ENCODE data around the gene BATF3. TPM values are rescaled to one million over a fixed set of nuclear protein-coding genes. Genes with fewer than 3 reads are reported as not detected.
A peak's percentile ranks its signal among the peaks of the same experiment; 100 is the strongest.
"Not testable (repeated sequence)": the region's sequence is repeated elsewhere in the genome, so short reads cannot be mapped to it uniquely, and the experiment has no call there.

Gene BATF3
- total RNA-seq, 1 donor from 2014 or later: 0.52 TPM

- no peak overlapping the region for H3K4me3 ChIP-seq (ENCODE audit: low read length in 3 of 3)
- H3K27me3 ChIP-seq (ENCODE audit: control insufficient read depth in 3 of 3, insufficient read depth in 3 of 3, low read length in 3 of 3): no peaks in the 10 kb centered on the region
- H3K27ac ChIP-seq (ENCODE audit: low read depth, low read length): no peak overlapping the region
- H3K36me3 ChIP-seq (ENCODE audit: control insufficient read depth in 3 of 3, insufficient read depth in 3 of 3, low read length in 3 of 3): no peaks in the 10 kb centered on the region
- H3K9me3 ChIP-seq (ENCODE audit: control insufficient read depth in 3 of 3, low read length in 3 of 3): no peaks in the 10 kb centered on the region
- no peak overlapping the region for H3K9ac ChIP-seq (ENCODE audit: low read depth in 1 of 3, low read length in 3 of 3)
- H3K4me1 ChIP-seq (ENCODE audit: control insufficient read depth in 3 of 3, insufficient read depth in 3 of 3, low read length in 3 of 3): peaks cover 0 to 5% (median 3%) of the 10 kb centered on the region in 3 donors
These were observed 52.6 kb downstream of the BATF3 start for GRCh38 chr1:212647004-212647403.

DNA sequence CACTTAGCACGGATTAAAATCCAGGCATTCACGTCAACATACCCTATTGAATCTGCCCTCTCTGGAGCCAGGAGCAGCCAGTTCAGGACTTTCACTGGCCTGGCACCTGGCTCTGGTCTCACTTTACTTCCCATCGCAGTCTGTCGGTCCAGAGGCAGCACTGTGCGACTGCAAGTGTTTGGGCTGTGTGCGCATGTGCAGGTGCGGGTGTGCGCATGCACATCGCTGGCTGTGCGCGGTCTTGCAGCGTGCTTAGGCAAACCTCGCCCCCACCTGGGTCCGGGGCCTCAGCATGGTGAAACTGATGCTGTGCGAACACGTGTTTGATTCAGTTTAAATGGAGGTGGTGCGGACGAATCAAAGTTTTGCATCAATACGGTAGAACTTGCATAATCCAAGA lies 53.1 kb downstream of the BATF3 start:
- no peaks in the 10 kb centered on the region for H3K27me3 ChIP-seq (ENCODE audit: control insufficient read depth in 3 of 3, insufficient read depth in 3 of 3, low read length in 3 of 3)
- no peaks in the 10 kb centered on the region for H3K36me3 ChIP-seq (ENCODE audit: control insufficient read depth in 3 of 3, insufficient read depth in 3 of 3, low read length in 3 of 3)
- no peak overlapping the region for H3K4me3 ChIP-seq (ENCODE audit: low read length in 3 of 3)
- no peak overlapping the region for H3K9ac ChIP-seq (ENCODE audit: low read depth in 1 of 3, low read length in 3 of 3)
- peaks cover 0 to 5% (median 3%) of the 10 kb centered on the region in 3 donors for H3K4me1 ChIP-seq (ENCODE audit: control insufficient read depth in 3 of 3, insufficient read depth in 3 of 3, low read length in 3 of 3)
- H3K27ac ChIP-seq (ENCODE audit: low read depth, low read length): no peak overlapping the region
- no peaks in the 10 kb centered on the region for H3K9me3 ChIP-seq (ENCODE audit: control insufficient read depth in 3 of 3, low read length in 3 of 3)

GRCh38 chr1:212645546-212646543 lies 53.8 kb downstream of the BATF3 start:
- no peaks in the 10 kb centered on the region for H3K9me3 ChIP-seq (ENCODE audit: control insufficient read depth in 3 of 3, low read length in 3 of 3)
- H3K36me3 ChIP-seq (ENCODE audit: control insufficient read depth in 3 of 3, insufficient read depth in 3 of 3, low read length in 3 of 3): no peaks in the 10 kb centered on the region

DNA sequence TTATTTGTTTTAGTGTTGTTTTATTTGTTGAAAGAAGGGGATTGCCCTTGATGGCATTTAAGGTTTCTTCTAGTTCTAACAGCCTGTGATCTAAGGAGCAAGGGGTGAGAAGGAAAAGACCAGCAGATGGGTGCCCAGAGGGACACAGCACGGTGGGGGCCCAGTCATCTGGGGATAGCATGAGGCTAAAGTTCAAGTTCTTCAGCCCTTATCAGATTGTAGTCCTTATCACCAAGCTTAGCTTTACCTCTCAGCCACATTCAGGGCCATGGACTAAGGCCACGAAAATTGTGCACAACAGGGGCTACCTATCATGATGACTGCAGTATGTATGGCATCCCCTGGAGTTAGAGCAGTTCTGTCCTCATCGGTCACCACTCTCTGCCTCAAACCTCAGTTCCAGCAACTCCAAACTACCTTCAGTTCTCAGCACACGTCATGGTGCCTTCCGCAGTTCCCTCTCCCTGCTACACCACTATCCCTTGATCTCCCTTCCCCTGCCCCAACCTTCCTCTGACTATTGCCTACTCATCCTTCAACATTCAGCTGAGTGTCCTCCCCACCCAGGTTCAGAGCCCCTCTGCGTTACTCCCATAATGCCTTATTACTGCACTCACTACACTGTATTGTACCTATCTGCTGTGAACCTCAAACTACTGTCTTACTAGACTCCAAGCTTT lies 54.6 kb downstream of the BATF3 start:
- Histone ChIP-seq H3K4me3 (ENCODE audit: low read length in 3 of 3) (no peak overlapping the region), H3K9ac (ENCODE audit: low read depth in 1 of 3, low read length in 3 of 3) (no peak overlapping the region), H3K4me1 (ENCODE audit: control insufficient read depth in 3 of 3, insufficient read depth in 3 of 3, low read length in 3 of 3) (peaks cover 0 to 5% (median 3%) of the 10 kb centered on the region in 3 donors), H3K27me3 (ENCODE audit: control insufficient read depth in 3 of 3, insufficient read depth in 3 of 3, low read length in 3 of 3) (no peaks in the 10 kb centered on the region), H3K27ac (ENCODE audit: low read depth, low read length) (no peak overlapping the region), H3K36me3 (ENCODE audit: control insufficient read depth in 3 of 3, insufficient read depth in 3 of 3, low read length in 3 of 3) (no peaks in the 10 kb centered on the region), H3K9me3 (ENCODE audit: control insufficient read depth in 3 of 3, low read length in 3 of 3) (peaks cover 0 to 3% (median 0%) of the 10 kb centered on the region in 3 donors)

More at GRCh38 chr1:212645546-212646543, 53.8 kb downstream of the BATF3 start:
- Histone ChIP-seq H3K27ac (ENCODE audit: low read depth, low read length) (no peak overlapping the region), H3K4me1 (ENCODE audit: control insufficient read depth in 3 of 3, insufficient read depth in 3 of 3, low read length in 3 of 3) (peaks cover 0 to 5% (median 3%) of the 10 kb centered on the region in 3 donors), H3K9ac (ENCODE audit: low read depth in 1 of 3, low read length in 3 of 3) (no peak overlapping the region), H3K4me3 (ENCODE audit: low read length in 3 of 3) (no peak overlapping the region), H3K27me3 (ENCODE audit: control insufficient read depth in 3 of 3, insufficient read depth in 3 of 3, low read length in 3 of 3) (no peaks in the 10 kb centered on the region)

- no peak overlapping the region for H3K27ac ChIP-seq (ENCODE audit: low read depth, low read length)
- H3K27me3 ChIP-seq (ENCODE audit: control insufficient read depth in 3 of 3, insufficient read depth in 3 of 3, low read length in 3 of 3): no peaks in the 10 kb centered on the region
- peaks cover 4 to 8% (median 5%) of the 10 kb centered on the region in 3 donors for H3K4me1 ChIP-seq (ENCODE audit: control insufficient read depth in 3 of 3, insufficient read depth in 3 of 3, low read length in 3 of 3)
- no peak overlapping the region for H3K4me3 ChIP-seq (ENCODE audit: low read length in 3 of 3)
- no peaks in the 10 kb centered on the region for H3K36me3 ChIP-seq (ENCODE audit: control insufficient read depth in 3 of 3, insufficient read depth in 3 of 3, low read length in 3 of 3)
- H3K9ac ChIP-seq (ENCODE audit: low read depth in 1 of 3, low read length in 3 of 3): no peak overlapping the region
- peaks cover 0 to 3% (median 0%) of the 10 kb centered on the region in 3 donors for H3K9me3 ChIP-seq (ENCODE audit: control insufficient read depth in 3 of 3, low read length in 3 of 3)
These were observed 55.8 kb downstream of the BATF3 start for GRCh38 chr1:212643877-212644276.

DNA sequence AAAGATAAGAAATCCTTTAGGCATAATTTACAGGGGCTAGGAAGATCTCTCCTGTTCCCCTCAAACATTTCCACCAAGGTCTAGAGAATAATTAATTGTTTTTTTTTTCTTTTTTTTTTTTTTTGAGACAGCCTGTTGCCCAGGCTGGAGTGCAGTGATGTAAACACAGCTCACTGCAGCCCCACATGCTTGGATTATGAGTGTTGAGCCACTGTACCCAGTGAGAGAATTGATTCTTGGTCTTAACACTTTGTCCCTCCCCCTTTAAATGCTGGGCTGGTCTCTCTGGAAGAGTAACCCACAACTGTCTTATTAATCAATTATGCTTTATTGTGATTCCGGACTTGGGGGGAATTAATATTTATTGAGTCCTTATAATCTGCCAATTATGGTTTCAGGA lies 57.7 kb downstream of the BATF3 start:
- Histone ChIP-seq H3K4me1 (ENCODE audit: control insufficient read depth in 3 of 3, insufficient read depth in 3 of 3, low read length in 3 of 3) (peaks cover 8 to 21% (median 10%) of the 10 kb centered on the region in 3 donors), H3K9ac (ENCODE audit: low read depth in 1 of 3, low read length in 3 of 3) (no peak overlapping the region), H3K27ac (ENCODE audit: low read depth, low read length) (no peak overlapping the region), H3K27me3 (ENCODE audit: control insufficient read depth in 3 of 3, insufficient read depth in 3 of 3, low read length in 3 of 3) (no peaks in the 10 kb centered on the region), H3K36me3 (ENCODE audit: control insufficient read depth in 3 of 3, insufficient read depth in 3 of 3, low read length in 3 of 3) (no peaks in the 10 kb centered on the region), H3K4me3 (ENCODE audit: low read length in 3 of 3) (no peak overlapping the region), H3K9me3 (ENCODE audit: control insufficient read depth in 3 of 3, low read length in 3 of 3) (peaks cover 0 to 3% (median 0%) of the 10 kb centered on the region in 3 donors)

DNA sequence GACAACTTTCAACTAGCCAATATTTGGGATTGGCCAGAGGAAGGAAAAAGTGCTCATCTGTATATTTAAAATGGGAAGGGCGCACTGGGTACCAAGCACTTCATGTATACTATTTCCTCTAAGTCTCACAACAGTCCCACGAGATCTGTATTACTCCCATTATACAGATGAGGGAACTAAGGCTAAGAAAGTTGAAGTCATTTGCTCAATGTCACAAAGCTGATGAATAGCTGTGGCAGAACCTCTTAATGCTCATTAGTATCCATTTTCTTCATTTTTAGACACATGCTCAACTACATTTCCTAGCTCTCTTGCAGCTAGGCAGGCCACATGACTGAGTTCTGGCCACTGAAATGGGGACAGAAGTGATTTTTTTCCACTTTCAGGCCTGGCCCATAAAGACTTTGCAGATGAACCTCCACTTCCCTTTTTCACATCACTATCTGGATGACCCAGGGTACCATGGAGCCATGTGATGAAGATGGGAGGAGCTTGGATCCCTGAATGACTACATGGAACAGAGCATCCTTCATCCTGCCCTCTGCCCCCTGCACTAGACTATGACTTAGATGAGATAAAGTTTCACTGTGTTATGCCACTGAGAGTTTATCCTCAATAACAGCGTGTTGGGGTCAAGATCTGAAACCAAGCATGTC lies 59.3 kb downstream of the BATF3 start:
- H3K9ac ChIP-seq (ENCODE audit: low read depth in 1 of 3, low read length in 3 of 3): no peak overlapping the region
- H3K27ac ChIP-seq (ENCODE audit: low read depth, low read length): no peak overlapping the region
- H3K9me3 ChIP-seq (ENCODE audit: control insufficient read depth in 3 of 3, low read length in 3 of 3): peaks cover 0 to 3% (median 0%) of the 10 kb centered on the region in 3 donors
- H3K4me1 ChIP-seq (ENCODE audit: control insufficient read depth in 3 of 3, insufficient read depth in 3 of 3, low read length in 3 of 3): peaks cover 20 to 37% (median 23%) of the 10 kb centered on the region in 3 donors
- no peak overlapping the region for H3K4me3 ChIP-seq (ENCODE audit: low read length in 3 of 3)
- no peaks in the 10 kb centered on the region for H3K27me3 ChIP-seq (ENCODE audit: control insufficient read depth in 3 of 3, insufficient read depth in 3 of 3, low read length in 3 of 3)
- H3K36me3 ChIP-seq (ENCODE audit: control insufficient read depth in 3 of 3, insufficient read depth in 3 of 3, low read length in 3 of 3): no peaks in the 10 kb centered on the region

- peaks cover 20 to 38% (median 25%) of the 10 kb centered on the region in 3 donors for H3K4me1 ChIP-seq (ENCODE audit: control insufficient read depth in 3 of 3, insufficient read depth in 3 of 3, low read length in 3 of 3)
- not testable (repeated sequence) for H3K27me3 ChIP-seq (ENCODE audit: control insufficient read depth in 3 of 3, insufficient read depth in 3 of 3, low read length in 3 of 3); H3K36me3 ChIP-seq (ENCODE audit: control insufficient read depth in 3 of 3, insufficient read depth in 3 of 3, low read length in 3 of 3); H3K4me3 ChIP-seq (ENCODE audit: low read length in 3 of 3); H3K9me3 ChIP-seq (ENCODE audit: control insufficient read depth in 3 of 3, low read length in 3 of 3); H3K9ac ChIP-seq (ENCODE audit: low read depth in 1 of 3, low read length in 3 of 3)
- peak overlapping the region; percentile 69 for H3K27ac ChIP-seq (ENCODE audit: low read depth, low read length)
These were observed 60.1 kb downstream of the BATF3 start for GRCh38 chr1:212639524-212639923.

- H3K27ac ChIP-seq (ENCODE audit: low read depth, low read length): peak overlapping the region; percentile 83
- H3K36me3 ChIP-seq (ENCODE audit: control insufficient read depth in 3 of 3, insufficient read depth in 3 of 3, low read length in 3 of 3): no peaks in the 10 kb centered on the region
- H3K4me1 ChIP-seq (ENCODE audit: control insufficient read depth in 3 of 3, insufficient read depth in 3 of 3, low read length in 3 of 3): peaks cover 17 to 36% (median 25%) of the 10 kb centered on the region in 3 donors
- H3K27me3 ChIP-seq (ENCODE audit: control insufficient read depth in 3 of 3, insufficient read depth in 3 of 3, low read length in 3 of 3): no peaks in the 10 kb centered on the region
- peak overlapping the region in 1 of 3 donors; percentile 56 for H3K4me3 ChIP-seq (ENCODE audit: low read length in 3 of 3)
- peak overlapping the region in 2 of 3 donors; percentile 58 to 72 for H3K9ac ChIP-seq (ENCODE audit: low read depth in 1 of 3, low read length in 3 of 3)
- H3K9me3 ChIP-seq (ENCODE audit: control insufficient read depth in 3 of 3, low read length in 3 of 3): peaks cover 0 to 3% (median 0%) of the 10 kb centered on the region in 3 donors
These were observed 61.0 kb downstream of the BATF3 start for GRCh38 chr1:212638492-212639151.

All from skeletal muscle tissue (tissue), 4 donors.